ENCODE data around the gene WFDC12.

DNA sequence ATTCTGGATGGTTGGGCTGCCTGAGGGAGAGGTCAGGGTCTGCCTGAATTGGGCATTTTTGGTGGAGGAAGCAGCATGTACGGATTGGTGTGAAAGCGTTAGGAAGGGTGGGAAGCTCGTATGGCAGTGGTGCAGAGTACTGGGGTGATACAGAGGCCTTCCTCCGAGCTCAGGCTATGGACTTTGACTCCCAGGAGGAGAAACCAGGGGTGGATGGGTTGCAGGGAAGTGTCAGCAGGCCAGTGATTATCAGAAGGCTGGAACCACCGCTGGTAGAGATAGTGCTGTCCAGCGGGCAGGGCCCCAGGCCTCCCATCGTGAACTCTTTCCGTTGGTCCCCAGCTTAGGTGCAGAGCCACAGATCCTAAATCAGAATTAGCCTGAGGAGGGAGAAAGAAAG is 14.6 kb downstream of the WFDC12 start:
- TF ChIP-seq ZFP30 (CRISPR knock-in tag; IDR thresholded peaks at IDR 0.05) (no peak), ZFP3 (CRISPR knock-in tag; IDR thresholded peaks at IDR 0.05) (no peak), BACH2 (CRISPR knock-in tag; IDR thresholded peaks at IDR 0.05; ENCODE audit: borderline replicate concordance) (no peak), ISL1 (CRISPR knock-in tag; IDR thresholded peaks at IDR 0.05) (no peak)
- TF ChIP-seq, protein P1, sequence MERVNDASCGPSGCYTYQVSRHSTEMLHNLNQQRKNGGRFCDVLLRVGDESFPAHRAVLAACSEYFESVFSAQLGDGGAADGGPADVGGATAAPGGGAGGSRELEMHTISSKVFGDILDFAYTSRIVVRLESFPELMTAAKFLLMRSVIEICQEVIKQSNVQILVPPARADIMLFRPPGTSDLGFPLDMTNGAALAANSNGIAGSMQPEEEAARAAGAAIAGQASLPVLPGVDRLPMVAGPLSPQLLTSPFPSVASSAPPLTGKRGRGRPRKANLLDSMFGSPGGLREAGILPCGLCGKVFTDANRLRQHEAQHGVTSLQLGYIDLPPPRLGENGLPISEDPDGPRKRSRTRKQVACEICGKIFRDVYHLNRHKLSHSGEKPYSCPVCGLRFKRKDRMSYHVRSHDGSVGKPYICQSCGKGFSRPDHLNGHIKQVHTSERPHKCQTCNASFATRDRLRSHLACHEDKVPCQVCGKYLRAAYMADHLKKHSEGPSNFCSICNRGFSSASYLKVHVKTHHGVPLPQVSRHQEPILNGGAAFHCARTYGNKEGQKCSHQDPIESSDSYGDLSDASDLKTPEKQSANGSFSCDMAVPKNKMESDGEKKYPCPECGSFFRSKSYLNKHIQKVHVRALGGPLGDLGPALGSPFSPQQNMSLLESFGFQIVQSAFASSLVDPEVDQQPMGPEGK (CRISPR knock-in tag; IDR thresholded peaks at IDR 0.05; ENCODE audit: borderline replicate concordance): no peak
- TF ChIP-seq, protein P2, sequence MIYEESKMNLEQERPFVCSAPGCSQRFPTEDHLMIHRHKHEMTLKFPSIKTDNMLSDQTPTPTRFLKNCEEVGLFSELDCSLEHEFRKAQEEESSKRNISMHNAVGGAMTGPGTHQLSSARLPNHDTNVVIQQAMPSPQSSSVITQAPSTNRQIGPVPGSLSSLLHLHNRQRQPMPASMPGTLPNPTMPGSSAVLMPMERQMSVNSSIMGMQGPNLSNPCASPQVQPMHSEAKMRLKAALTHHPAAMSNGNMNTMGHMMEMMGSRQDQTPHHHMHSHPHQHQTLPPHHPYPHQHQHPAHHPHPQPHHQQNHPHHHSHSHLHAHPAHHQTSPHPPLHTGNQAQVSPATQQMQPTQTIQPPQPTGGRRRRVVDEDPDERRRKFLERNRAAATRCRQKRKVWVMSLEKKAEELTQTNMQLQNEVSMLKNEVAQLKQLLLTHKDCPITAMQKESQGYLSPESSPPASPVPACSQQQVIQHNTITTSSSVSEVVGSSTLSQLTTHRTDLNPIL (CRISPR knock-in tag; IDR thresholded peaks at IDR 0.05; ENCODE audit: low read depth): no peak

Data from SK-N-SH treated with all-trans-retinoic acid at 6 μM for 48 hours (cell line).